ENCODE results near the gene MCRS1.
"Not testable (repeated sequence)": the region's sequence is repeated elsewhere in the genome, so short reads cannot be mapped to it uniquely, and the experiment has no call there.

Gene MCRS1, protein sequence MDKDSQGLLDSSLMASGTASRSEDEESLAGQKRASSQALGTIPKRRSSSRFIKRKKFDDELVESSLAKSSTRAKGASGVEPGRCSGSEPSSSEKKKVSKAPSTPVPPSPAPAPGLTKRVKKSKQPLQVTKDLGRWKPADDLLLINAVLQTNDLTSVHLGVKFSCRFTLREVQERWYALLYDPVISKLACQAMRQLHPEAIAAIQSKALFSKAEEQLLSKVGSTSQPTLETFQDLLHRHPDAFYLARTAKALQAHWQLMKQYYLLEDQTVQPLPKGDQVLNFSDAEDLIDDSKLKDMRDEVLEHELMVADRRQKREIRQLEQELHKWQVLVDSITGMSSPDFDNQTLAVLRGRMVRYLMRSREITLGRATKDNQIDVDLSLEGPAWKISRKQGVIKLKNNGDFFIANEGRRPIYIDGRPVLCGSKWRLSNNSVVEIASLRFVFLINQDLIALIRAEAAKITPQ

DNA sequence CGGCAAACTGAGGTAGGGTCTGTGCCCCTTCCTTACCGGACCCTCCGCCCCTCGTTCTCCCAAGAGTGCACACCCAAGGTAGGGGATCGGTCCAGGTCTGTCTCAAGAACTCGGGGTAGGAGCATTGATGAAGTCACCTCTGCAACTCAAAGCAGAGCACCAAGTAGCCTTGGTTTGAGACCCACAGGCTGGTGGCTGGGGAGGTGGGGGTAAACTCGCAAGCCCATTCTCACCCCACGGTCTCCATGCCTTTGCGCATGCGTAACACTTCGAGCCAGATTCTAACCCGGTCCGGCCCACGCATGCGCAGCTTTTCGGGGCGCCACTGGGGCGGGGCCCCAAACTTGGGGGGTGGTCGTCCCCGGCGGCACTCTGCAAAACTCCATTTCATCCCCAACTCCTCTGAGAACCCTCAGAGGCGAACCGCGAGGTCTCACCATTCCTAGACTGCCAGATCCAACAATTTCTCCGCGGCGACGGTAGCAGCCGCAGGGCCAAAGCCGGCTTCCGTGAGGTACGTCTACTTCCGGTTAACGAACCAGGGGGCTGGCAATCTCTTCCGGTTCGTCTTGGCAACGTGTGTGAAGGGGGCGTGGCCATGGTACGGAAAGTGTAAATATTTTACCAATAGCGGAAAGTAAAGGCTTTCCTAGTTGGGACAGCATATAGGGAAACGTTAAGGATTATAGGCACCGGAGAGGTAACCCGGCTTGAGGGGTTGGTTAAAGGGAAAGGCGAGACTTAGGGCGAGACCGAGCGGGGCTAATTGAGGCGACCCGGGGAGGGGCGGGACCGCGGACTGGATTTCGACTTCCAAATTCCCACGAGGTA, at the start of gene MCRS1:
MCRS1 (minus strand) TSS at position 532 of the 831 bp plus-strand sequence. CDS start 1,411 bp downstream, outside the sequence.
- DNase-seq (ENCODE audit: low read depth in 1 of 2, low spot score in 1 of 2), result peak; percentile 81 to 91

GRCh38 chr12:49616533-49617219, 48.7 kb upstream of the MCRS1 start:
- no peak for DNase-seq (ENCODE audit: low read depth in 1 of 2, low spot score in 1 of 2)

DNA sequence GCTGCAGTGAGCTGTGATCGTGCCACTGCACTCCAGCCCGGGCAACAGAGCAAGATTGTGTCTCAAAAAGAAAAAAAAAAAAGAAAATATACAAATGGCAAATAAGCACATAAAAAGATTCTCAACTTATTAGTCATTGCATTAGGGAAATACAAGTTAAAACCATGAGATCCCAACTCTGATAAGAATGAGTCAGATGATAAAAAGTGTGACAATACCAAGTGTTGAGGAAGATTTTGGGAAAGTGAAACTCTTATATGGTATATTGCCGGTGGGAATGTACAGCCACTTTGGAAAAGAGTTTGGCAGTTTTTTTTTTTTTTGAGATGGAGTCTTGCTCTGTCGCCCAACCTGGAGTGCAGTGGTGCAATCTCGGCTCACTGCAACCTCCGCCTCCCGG, 47.8 kb upstream of the MCRS1 start:
- no peak for DNase-seq (ENCODE audit: low read depth in 1 of 2, low spot score in 1 of 2)

GRCh38 chr12:49612210-49612609, 44.3 kb upstream of the MCRS1 start:
- DNase-seq (ENCODE audit: low read depth in 1 of 2, low spot score in 1 of 2), result no peak

- not testable (repeated sequence) for DNase-seq (ENCODE audit: low read depth in 1 of 2, low spot score in 1 of 2)
Measured at GRCh38 chr12:49610785-49611184, 42.8 kb upstream of the MCRS1 start.

GRCh38 chr12:49609875-49610154, 41.9 kb upstream of the MCRS1 start:
- no peak for DNase-seq (ENCODE audit: low read depth in 1 of 2, low spot score in 1 of 2)

DNA sequence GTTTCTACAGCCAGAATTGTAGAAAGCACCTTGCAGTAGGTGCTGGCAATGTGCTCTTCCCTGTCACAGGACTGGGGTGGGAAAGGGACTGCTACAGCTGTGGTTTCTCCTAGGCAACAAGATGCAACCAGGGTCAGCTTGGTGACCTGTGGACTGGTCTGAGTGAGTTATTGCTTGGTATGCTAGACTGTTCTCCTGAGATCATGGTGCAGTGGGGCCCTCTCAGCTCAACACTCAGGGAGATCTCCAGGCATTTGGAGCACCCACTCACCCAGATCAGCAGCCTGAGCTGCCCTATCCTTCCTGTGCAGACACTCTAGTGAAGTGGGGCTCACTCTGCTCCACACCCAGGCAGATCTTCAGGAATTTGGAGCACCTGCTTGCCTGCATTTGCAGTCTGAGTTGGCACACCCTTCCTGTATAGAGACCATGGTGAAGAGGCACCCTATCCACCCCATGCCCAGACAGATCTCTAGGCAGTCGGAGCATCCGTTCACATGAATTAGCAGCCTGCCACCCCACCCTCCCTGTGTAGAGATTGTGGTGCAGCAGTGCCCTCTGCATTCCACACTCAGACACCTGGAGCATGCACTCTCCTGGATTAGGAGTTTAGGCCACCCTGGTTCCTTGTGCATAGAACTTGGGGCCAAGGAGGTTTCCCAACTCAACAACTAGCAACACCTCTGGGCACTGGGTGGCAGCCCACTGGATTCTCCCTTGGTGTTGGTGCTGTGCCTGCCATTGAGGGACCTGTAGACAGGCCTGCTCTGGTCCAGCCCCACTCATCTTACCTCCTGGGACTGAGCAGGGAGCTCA, 41.3 kb upstream of the MCRS1 start:
- no peak for DNase-seq (ENCODE audit: low read depth in 1 of 2, low spot score in 1 of 2)

DNA sequence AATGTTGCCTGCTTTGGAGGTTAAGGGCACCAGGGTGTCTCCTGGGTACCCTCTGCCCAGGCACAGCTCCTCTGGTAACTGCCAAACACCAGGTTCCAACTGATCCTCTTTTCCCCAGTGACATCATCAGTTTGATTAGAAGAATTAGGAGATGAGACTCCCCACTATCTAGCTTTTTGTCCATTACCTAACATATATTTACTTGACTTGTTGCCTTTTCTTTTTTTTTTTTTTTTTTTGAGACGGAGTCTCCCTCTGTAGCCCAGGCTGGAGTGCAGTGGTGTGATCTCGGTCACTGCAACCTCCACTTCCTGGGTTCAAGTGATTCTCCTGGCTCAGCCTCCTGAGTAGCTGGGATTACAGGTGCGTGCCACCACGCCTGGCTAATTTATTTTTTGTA, 37.6 kb upstream of the MCRS1 start, which contains the start of gene FAM186B:
FAM186B (minus strand) TSS at position 101 of the 400 bp plus-strand sequence. CDS start 162 bp downstream, outside the sequence.
- DNase-seq (ENCODE audit: low read depth in 1 of 2, low spot score in 1 of 2), result not testable (repeated sequence)

DNA sequence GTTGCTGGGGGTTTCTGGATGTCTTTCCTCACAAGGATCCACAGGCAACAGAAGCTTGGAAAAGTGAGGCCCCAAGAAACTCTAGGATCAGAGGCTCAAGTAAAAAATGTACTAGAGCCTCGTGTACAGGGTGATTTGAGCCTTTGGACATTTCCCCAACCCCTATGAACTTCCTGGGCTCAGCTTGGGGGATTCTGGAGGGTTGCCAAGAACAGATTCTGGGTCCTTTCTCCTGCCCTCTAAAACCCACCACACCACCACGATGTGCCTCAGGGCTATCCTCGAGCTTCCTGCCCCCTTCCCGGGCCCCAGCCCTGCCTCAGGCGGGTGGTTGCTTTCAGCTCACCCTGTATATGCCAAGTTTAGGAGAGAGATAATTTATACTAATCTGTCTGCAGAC, 36.9 kb upstream of the MCRS1 start:
- DNase-seq (ENCODE audit: low read depth in 1 of 2, low spot score in 1 of 2), result no peak

DNA sequence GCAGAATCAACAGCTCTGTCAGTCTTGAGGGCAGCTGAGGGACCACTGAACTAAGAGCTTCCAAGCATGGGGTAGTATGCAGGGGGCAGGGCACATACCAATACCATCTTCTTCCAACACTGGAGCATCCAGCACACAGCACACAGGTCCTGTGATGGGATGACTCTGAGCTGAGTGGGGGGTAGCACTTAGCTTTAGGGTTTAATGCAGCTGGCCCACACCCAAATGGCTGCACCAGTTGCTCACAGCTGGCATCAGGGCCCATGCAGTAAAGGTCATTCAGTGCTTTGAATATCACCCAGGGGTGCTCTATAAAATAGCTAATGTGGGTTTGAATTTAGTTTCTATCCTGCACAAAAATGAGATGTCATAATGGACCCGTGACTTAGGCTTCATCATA, 35.8 kb upstream of the MCRS1 start:
- DNase-seq (ENCODE audit: low read depth in 1 of 2, low spot score in 1 of 2), result no peak

DNA sequence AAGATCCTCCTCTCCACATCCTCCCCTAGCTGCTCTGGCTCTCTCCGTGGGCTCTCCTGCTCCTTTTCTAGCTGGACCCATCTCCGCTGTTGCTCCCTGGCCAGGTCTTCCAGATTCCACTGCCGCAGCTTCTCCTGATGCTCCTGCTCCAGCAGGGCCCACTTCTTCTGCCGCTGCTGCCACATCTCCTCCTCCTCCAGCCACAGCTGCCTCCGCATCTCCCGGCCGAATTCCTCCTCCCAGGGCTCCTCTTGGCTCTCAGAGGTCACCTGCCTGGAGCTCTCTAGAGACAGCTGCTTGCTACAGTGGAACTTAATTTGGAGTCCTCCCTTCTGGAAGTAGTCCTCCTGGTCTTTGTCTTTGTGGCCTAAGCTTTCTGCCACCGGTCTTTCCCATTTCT, 32.0 kb upstream of the MCRS1 start:
- DNase-seq (ENCODE audit: low read depth in 1 of 2, low spot score in 1 of 2), result no peak

GRCh38 chr12:49598527-49598926, 30.6 kb upstream of the MCRS1 start:
- no peak for DNase-seq (ENCODE audit: low read depth in 1 of 2, low spot score in 1 of 2)

- no peak for DNase-seq (ENCODE audit: low read depth in 1 of 2, low spot score in 1 of 2)
Measured at GRCh38 chr12:49588721-49589516, 21.0 kb upstream of the MCRS1 start.

- DNase-seq (ENCODE audit: low read depth in 1 of 2, low spot score in 1 of 2), result no peak
Measured at GRCh38 chr12:49588281-49588680, 20.3 kb upstream of the MCRS1 start.

GRCh38 chr12:49587174-49587908, 19.4 kb upstream of the MCRS1 start:
- DNase-seq (ENCODE audit: low read depth in 1 of 2, low spot score in 1 of 2), result no peak

DNA sequence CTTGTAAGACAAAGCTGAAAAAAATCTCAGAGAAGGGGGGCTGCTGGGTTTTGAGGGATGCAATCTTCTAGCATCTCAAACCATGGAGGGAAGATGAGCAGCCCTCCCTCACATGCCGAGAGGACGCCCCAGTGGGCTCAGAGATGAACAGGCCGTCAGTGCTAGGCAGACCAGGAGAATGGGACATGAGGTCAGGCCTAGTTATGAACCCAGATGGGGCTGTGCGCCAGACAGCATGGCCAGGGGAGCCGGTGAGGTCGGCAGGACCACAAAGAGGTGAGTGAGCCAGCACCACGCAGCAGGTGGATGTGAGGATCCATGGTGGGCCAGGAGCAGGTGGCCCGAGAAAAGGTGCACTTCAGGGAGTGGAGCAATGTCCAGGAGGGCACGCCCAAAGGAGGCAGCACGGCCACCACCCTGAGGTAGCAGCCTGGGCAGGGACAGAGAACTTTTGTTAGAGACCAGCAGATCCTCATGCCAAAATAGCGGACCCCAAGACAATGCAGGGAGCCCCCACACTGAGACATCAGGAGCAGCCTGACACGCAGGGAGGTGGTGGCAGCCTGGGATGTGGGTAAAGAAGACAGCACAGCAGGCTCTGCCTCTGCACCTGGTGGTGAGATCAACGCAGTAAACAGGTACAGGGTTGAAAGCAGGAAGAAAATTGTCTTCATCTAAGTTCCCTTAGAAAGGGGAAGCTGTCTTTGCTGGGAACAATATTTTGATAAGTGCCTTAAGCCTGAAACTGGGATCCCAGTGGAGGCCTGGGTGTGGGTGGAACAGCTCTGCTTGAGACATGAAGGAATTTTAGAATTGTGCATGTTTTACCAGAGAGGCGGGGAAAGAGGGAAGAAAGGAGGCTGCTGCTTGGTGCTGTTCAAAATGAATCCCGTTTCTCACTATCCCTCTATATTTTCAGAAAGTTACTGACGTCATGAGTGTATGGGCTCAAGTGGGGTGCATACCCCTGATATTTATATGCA, 17.8 kb upstream of the MCRS1 start:
- no peak for DNase-seq (ENCODE audit: low read depth in 1 of 2, low spot score in 1 of 2)

- DNase-seq (ENCODE audit: low read depth in 1 of 2, low spot score in 1 of 2), result no peak
Measured at GRCh38 chr12:49584591-49584990, 16.6 kb upstream of the MCRS1 start.
